Stimulated activated naive CD8-positive, alpha-beta T cell treated with anti-CD3 and anti-CD28 coated beads, Interleukin-15, amount 100 ng/mL, for 72 hours (primary cell): ENCODE data around the gene RAB5B.
"Not testable (repeated sequence)": the region's sequence is repeated elsewhere in the genome, so short reads cannot be mapped to it uniquely, and the experiment has no call there.

Source experiments
- ATAC-seq: fragments of 150-1000 bp; cut with Tn5 transposase; 2 replicates; pipeline ENCODE4 v1.10.0; 2021; ENCODE audit warnings: mild to moderate bottlenecking, moderate library complexity
- DNase-seq, 2 donors: peaks; one replicate each; pipeline ENCODE4 v3.0.0; 2021 to 2022
- H3K27ac Mint-ChIP-seq, 2 donors: one replicate each; pipeline ENCODE4 v1.8.0; 2022; ENCODE audit warnings: mild to moderate bottlenecking in 2 of 2, mixed read lengths in 2 of 2, moderate library complexity in 2 of 2
- H3K27me3 Mint-ChIP-seq: one replicate; pipeline ENCODE4 v1.8.0; 2022; ENCODE audit warnings: mixed read lengths
- H3K4me1 Mint-ChIP-seq: one replicate; pipeline ENCODE4 v1.8.0; 2022; ENCODE audit warnings: mild to moderate bottlenecking, mixed read lengths
- H3K4me3 Mint-ChIP-seq, 2 donors: one replicate each; pipeline ENCODE4 v1.8.0; 2022; ENCODE audit warnings: mild to moderate bottlenecking in 2 of 2, mixed read lengths in 2 of 2, moderate library complexity in 1 of 2
- H3K9me3 Mint-ChIP-seq, 2 donors: one replicate each; pipeline ENCODE4 v1.8.0; 2022; ENCODE audit warnings: mixed read lengths in 2 of 2

RAB5B gene

DNA sequence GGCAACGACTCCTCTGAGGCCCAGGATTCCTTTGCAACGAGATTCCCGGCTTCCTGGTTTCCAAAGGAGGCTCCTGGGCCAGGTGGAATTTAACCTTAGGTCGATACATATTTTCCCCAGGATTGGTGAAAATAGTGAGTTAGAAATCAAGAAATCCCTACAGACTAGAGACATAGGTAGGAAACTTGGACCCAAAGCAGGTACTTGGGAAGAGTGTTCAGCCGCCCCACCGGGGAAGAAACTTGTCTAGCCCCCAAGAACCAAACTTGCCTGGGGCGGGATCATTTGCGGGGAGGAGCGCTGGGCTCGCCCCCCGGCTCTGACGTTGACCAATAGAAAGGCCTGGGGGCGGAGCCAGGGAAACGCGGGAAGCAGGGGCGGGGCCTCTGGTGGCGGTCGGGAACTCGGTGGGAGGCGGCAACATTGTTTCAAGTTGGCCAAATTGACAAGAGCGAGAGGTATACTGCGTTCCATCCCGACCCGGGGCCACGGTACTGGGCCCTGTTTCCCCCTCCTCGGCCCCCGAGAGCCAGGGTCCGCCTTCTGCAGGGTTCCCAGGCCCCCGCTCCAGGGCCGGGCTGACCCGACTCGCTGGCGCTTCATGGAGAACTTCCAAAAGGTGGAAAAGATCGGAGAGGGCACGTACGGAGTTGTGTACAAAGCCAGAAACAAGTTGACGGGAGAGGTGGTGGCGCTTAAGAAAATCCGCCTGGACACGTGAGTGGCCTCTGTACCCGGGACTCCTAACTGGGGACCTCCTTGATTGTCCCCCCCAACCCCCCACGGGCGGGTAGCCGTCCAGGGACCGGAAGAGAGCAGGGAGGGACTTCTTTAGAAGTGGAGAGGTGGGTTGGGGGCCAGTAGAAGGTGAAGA is 7.2 kb upstream of the RAB5B start, which contains the start of gene CDK2:
TSS of gene CDK2 (plus strand) at position 423 of the 874 bp plus-strand sequence. CDS start at position 602, 179 bp downstream.
- no peaks in the 10 kb centered on the region for H3K27me3 Mint-ChIP-seq
- DNase-seq = peak; percentile 84 to 88
- H3K4me1 Mint-ChIP-seq = peaks cover 45% of the 10 kb centered on the region

DNA sequence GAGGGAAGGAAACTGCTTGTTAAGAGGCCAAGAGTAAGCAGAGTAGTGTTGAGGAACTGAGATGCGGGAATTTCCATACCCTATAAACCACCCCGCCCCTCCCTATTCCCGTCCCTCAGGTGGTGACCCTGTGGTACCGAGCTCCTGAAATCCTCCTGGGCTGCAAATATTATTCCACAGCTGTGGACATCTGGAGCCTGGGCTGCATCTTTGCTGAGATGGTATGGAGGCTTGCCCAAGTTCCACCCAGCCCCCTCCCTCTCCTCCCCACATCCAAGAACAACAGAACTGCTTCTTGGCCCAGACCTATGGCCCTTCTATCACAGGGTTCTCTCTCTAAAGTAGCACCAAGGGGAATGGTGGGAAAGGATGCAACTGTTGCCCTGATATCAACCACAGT is 4.5 kb upstream of the RAB5B start:
- DNase-seq = no peak
- H3K27ac Mint-ChIP-seq = no peak overlapping the region
- no peaks in the 10 kb centered on the region for H3K27me3 Mint-ChIP-seq
- no peak for ATAC-seq
- no peak overlapping the region for H3K4me3 Mint-ChIP-seq
- H3K4me1 Mint-ChIP-seq = peaks cover 50% of the 10 kb centered on the region
- no peaks in the 10 kb centered on the region for H3K9me3 Mint-ChIP-seq

More for the DNA sequence above, 7.2 kb upstream of the RAB5B start, which contains the start of gene CDK2:
- Mint-ChIP-seq H3K27ac (peak within 1 kb of the TSS; percentile 93 to 98), H3K4me3 (peak within 1 kb of the TSS; percentile 96 to 100), H3K9me3 (no peaks in the 10 kb centered on the region)
- peak; percentile 94 for ATAC-seq

DNA sequence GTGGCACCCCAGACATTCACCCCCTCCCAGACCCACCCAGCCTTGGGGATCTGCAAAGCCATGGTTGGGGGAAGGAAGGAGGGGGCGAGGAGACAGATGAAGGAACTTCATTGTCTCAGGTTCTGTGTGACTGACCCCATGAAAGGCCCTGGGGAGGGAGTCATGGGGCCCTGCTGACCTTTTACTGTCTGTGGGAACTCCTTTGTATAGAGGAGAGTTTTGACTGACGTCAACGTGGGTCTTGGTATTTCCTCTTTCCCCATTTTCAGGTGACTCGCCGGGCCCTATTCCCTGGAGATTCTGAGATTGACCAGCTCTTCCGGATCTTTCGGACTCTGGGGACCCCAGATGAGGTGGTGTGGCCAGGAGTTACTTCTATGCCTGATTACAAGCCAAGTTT is 3.1 kb upstream of the RAB5B start:
- no peaks in the 10 kb centered on the region for H3K9me3 Mint-ChIP-seq
- no peak overlapping the region for H3K27ac Mint-ChIP-seq
- DNase-seq = no peak
- H3K27me3 Mint-ChIP-seq = no peaks in the 10 kb centered on the region
- peaks cover 46% of the 10 kb centered on the region for H3K4me1 Mint-ChIP-seq
- H3K4me3 Mint-ChIP-seq = no peak overlapping the region
- ATAC-seq = no peak

DNA sequence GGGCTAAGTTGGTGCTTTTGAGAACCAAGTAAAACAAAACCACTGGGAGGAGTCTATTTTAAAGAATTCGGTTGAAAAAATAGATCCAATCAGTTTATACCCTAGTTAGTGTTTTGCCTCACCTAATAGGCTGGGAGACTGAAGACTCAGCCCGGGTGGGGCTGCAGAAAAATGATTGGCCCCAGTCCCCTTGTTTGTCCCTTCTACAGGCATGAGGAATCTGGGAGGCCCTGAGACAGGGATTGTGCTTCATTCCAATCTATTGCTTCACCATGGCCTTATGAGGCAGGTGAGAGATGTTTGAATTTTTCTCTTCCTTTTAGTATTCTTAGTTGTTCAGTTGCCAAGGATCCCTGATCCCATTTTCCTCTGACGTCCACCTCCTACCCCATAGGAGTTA is 1.8 kb upstream of the RAB5B start:
- H3K9me3 Mint-ChIP-seq = no peaks in the 10 kb centered on the region
- H3K4me3 Mint-ChIP-seq = no peak overlapping the region
- H3K27ac Mint-ChIP-seq = no peak overlapping the region
- no peaks in the 10 kb centered on the region for H3K27me3 Mint-ChIP-seq
- ATAC-seq = no peak
- DNase-seq = no peak
- H3K4me1 Mint-ChIP-seq = peaks cover 43% of the 10 kb centered on the region

DNA sequence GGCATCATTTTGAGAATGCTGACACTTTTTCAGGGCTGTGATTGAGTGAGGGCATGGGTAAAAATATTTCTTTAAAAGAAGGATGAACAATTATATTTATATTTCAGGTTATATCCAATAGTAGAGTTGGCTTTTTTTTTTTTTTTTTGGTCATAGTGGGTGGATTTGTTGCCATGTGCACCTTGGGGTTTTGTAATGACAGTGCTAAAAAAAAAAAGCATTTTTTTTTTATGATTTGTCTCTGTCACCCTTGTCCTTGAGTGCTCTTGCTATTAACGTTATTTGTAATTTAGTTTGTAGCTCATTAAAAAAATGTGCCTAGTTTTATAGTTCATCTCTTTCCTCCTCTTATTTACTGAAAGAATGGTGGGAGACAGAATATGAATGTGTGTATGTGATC is 1.4 kb upstream of the RAB5B start:
- ATAC-seq (no peak), DNase-seq (no peak)
- H3K4me3 Mint-ChIP-seq = no peak overlapping the region
- peaks cover 41% of the 10 kb centered on the region for H3K4me1 Mint-ChIP-seq
- no peak overlapping the region for H3K27ac Mint-ChIP-seq
- H3K9me3 Mint-ChIP-seq = no peaks in the 10 kb centered on the region
- H3K27me3 Mint-ChIP-seq = no peaks in the 10 kb centered on the region

DNA sequence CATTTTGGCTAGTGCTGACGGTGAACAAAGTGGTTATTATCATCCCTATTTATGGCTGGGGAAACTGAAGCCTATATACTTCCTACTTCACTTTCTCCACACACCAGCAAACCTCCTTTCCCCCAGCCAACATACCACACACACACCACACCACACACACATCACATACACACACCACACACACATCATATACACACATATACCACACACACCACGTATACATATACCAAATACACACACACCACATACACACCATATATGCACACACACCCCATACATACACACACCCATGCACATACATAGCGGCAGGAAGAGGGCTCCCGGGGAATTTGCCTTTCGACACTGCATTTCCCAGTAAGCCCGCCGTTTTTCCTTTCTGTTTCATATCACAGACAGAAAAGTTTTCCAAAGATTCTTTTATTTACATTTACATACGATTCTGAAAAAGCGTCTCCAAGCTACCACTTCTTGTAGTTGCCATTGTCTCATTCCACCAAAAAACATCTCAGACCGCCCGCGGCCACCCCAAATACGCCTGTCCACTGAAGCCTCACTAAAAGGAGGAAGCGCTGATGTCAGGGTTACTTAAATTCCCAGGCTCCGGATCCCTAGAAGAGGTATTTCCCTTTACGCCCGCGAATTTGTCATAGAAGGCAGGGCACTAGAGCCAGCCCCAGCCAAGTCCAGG is 823 bp upstream of the RAB5B start:
- H3K4me1 Mint-ChIP-seq = peaks cover 39% of the 10 kb centered on the region

DNA sequence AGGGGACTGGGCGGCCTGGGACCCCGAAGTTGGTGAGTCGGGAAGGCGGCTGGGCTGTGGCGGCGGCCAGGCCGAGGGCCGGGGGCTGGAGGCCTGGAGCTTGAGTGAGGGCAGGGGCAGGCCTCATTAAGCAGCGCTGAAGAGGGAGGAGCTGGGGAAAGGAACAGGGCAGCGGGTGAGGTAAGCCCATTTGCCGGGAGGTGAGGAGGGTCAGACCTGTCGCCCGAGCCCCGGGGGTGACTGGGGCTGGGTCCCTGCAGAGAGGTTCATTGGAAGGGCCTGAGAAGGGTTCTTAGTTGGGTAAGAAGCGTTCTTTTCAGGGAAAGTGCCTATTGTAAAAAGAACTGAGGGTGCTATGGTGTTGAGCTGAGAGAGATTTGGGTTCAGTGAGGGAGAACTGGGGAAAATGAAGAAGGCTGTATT is 441 bp downstream of the RAB5B start:
- no peak for DNase-seq
- Mint-ChIP-seq H3K27ac (no peak overlapping the region), H3K4me1 (peaks cover 32% of the 10 kb centered on the region), H3K4me3 (no peak overlapping the region), H3K27me3 (no peaks in the 10 kb centered on the region), H3K9me3 (no peaks in the 10 kb centered on the region)
- peak; percentile 38 for ATAC-seq

More for the DNA sequence above, 823 bp upstream of the RAB5B start:
- DNase-seq (no peak), ATAC-seq (no peak)
- Mint-ChIP-seq H3K9me3 (no peaks in the 10 kb centered on the region), H3K4me3 (no peak overlapping the region), H3K27me3 (no peaks in the 10 kb centered on the region), H3K27ac (no peak overlapping the region)

DNA sequence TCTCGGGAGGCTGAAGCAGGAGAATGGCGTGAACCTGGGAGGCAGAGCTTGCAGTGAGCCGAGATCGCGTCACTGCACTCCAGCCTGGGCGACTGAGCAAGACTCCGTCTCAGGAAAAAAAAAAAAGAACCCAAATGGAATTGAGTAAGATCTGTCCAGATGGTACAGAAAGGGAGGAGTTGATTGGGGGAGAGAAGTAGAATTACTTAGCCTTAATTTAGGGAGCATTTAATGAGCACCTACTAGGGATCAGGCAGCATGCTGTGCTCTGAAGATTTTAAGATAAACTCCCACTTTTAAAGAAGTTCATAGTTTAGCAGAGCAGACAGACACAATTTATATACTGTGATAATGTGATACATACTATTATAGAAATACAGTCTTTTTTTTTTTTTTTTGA is 4.5 kb downstream of the RAB5B start:
- H3K27ac Mint-ChIP-seq = no peak overlapping the region
- H3K9me3 Mint-ChIP-seq = no peaks in the 10 kb centered on the region
- no peaks in the 10 kb centered on the region for H3K27me3 Mint-ChIP-seq
- ATAC-seq = no peak
- DNase-seq = no peak
- peaks cover 20% of the 10 kb centered on the region for H3K4me1 Mint-ChIP-seq
- no peak overlapping the region for H3K4me3 Mint-ChIP-seq

DNA sequence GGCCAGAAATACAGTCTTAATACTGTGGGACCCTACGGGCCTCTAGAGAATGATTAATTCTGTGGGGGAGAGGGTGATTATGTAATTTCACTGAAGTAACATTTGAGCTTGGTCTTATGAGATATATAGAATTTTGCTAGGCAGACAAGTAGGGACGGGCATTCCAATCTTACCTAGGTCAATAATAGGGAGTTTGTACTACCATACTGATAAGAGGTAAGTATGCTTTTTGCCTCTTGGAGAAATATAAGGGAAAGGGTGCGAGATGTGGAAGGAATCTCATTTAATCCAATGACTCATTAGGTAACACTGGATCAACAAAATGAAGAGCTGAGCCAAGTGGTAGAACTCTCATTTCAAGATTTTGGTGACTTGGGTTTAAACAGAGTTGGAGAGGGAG is 5.2 kb downstream of the RAB5B start:
- DNase-seq (no peak), ATAC-seq (no peak)
- Mint-ChIP-seq H3K4me3 (no peak overlapping the region), H3K9me3 (no peaks in the 10 kb centered on the region), H3K4me1 (peaks cover 20% of the 10 kb centered on the region), H3K27ac (no peak overlapping the region), H3K27me3 (no peaks in the 10 kb centered on the region)

DNA sequence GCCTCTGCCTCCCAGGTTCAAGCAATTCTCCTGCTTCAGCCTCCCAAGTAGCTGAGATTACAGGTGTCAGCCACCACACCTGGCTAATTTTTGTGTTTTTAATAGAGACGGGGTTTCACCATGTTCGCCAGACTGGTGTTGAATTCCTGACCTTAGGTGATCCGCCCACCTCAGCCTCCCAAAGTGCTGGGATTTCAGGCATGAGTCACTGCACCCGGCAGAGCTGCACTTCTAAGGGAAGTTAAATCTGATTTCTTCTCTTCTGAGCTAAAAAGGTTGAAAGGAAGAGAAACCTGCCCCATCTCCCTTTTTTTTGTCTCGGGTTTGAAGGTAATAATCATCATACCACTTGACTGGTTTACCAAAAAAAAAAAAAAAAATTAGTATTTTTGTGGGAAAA is 8.0 kb downstream of the RAB5B start:
- H3K27ac Mint-ChIP-seq, DNase-seq, H3K4me3 Mint-ChIP-seq, H3K27me3 Mint-ChIP-seq, ATAC-seq, H3K9me3 Mint-ChIP-seq: not testable (repeated sequence)
- H3K4me1 Mint-ChIP-seq = peaks cover 12% of the 10 kb centered on the region

DNA sequence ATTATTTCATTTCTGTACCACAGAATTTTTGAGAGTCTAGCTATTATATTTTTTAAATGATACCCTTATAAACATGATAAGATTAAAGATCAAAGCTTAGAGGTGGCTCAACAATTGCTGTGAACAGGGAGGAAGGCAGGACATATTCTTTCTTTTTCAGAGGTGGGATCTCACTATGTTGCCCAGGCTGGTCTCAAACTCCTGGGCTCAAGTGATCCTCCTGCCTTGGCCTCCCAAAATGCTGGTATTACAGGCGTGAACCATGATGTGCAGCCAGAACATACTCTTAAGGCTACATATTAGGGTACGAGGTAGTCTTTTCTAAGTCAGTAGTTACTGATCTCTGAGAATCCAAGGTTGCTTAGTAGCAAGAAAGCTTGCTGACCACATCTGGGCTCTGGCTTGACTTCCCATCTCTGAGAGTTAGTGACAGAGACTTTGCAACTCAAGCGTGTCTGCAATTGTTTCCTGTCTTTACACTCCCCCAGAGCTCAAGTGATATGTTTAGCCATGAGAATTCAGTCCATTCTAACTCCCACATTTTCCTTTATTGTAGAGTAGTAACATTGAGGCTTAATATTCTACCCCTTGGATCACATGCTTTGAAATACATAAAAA is 8.6 kb downstream of the RAB5B start:
- Mint-ChIP-seq H3K27me3 (no peaks in the 10 kb centered on the region), H3K4me3 (no peak overlapping the region), H3K9me3 (no peaks in the 10 kb centered on the region), H3K4me1 (peaks cover 8% of the 10 kb centered on the region), H3K27ac (no peak overlapping the region)
- ATAC-seq = no peak
- no peak for DNase-seq

DNA sequence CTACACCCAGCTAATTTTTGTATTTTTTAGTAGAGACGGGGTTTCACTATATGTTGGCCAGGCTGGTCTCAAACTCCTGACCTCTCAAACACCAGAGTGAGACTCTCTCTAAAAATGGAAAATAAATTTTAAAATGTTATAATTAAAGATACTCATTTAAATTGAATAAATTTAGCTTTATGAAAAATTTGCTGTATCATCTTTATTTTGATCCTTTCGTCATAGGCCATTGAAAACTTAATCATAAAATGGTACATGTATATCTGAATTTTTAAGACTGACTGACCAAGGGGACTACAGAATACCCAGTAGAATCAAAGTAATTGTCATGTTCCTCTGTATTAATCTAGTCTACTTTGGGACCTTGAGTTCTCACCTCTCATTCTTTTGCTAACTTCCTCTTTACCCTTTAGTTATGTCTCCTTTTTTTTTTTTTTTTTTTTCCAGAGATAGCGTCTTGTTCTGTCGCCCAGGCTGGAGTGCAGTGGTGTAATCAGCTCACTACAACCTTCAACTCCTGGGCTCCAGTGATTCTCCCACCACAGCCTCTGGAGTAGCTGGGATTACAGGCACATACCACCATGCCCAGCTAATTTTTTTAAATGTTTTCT is 9.5 kb downstream of the RAB5B start:
- Mint-ChIP-seq H3K9me3 (no peaks in the 10 kb centered on the region), H3K4me1 (peaks cover 1% of the 10 kb centered on the region), H3K27me3 (no peaks in the 10 kb centered on the region), H3K27ac (no peak overlapping the region), H3K4me3 (no peak overlapping the region)
- DNase-seq = no peak
- ATAC-seq = no peak

DNA sequence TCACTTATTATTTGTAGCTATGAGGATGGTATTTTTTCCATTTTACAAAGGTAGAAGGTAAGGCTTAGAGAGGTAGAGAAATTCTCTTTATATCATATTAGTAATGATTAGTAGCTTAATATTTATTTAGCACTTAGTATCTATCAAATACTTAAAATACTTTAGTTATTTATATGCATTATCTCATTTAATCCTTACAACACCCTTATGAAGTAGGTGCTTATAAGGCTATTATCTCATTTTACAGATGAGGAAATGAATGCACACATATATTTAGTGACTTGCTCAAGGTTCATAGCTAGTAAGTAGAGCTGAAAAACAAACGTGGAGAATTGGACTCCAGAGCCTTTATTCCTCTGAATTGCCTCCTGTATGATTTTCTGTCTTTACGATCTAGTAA is 11.0 kb downstream of the RAB5B start:
- DNase-seq (no peak), ATAC-seq (no peak)
- H3K9me3 Mint-ChIP-seq = no peaks in the 10 kb centered on the region
- no peak overlapping the region for H3K4me3 Mint-ChIP-seq
- no peaks in the 10 kb centered on the region for H3K4me1 Mint-ChIP-seq
- no peak overlapping the region for H3K27ac Mint-ChIP-seq
- H3K27me3 Mint-ChIP-seq = no peaks in the 10 kb centered on the region

DNA sequence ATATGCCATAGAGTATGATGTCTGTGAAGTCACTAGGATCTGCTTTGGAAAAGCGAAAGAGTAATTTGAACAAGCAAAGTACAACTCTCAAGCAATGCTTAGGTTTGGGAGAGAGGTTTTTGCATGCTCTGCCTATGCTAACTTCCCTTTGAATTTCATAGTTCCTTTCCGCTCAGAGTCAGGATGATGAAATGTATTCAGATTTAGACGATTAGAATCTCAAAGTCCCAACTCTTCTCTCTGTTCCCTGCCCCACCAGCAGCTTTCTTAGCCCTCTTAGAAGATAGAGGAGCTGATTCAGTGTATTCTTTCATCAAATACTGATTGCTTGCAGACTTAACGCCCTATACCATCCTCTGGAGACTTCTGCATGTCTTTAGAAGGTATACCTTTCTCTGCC is 11.5 kb downstream of the RAB5B start:
- H3K9me3 Mint-ChIP-seq = no peaks in the 10 kb centered on the region
- H3K27ac Mint-ChIP-seq = peak overlapping the region in 1 of 2 donors; percentile 38
- ATAC-seq = no peak
- no peaks in the 10 kb centered on the region for H3K4me1 Mint-ChIP-seq
- no peaks in the 10 kb centered on the region for H3K27me3 Mint-ChIP-seq
- no peak overlapping the region for H3K4me3 Mint-ChIP-seq
- DNase-seq = no peak

DNA sequence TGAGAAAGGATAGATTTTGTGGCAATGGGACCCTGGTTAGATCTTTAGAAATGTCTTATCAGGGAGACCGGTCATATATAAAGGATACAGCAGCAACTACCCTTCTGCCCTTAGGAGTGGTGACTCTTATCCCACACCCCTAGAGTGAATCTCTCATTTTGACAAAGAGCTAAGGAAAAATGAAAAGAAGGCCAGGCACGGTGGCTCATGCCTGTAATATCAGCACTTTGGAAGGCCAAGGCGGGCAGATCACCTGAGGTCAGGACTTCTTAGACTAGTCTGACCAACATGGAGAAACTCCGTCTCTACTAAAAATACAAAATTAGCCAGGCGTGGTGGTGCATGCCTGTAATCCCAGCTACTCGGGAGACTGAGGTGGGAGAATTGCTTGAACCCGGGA is 12.1 kb downstream of the RAB5B start:
- ATAC-seq, H3K27me3 Mint-ChIP-seq, H3K4me3 Mint-ChIP-seq: not testable (repeated sequence)

More for the DNA sequence above, 12.1 kb downstream of the RAB5B start:
- not testable (repeated sequence) for H3K27ac Mint-ChIP-seq, H3K9me3 Mint-ChIP-seq, H3K4me1 Mint-ChIP-seq, DNase-seq
